ENCODE results near the gene GATA6. TPM values are rescaled to one million over a fixed set of nuclear protein-coding genes. Genes with fewer than 3 reads are reported as not detected.

Gene GATA6
- total and polyA plus RNA-seq, 2 of the 13 experiments (the other 11 are each of a cell fraction or from before 2014, with no cell fraction given) = 0.84 to 3.2 TPM

- Histone ChIP-seq H3K27ac (ENCODE audit: extremely low read length, insufficient read depth, low read length) (no peak overlapping the region), H3K4me2 (ENCODE audit: low read depth, low read length) (peak overlapping the region; percentile 87; the same call in 1 of the 2 replicates), H3K27me3 (ENCODE audit: control insufficient read depth in 1 of 2, insufficient read depth in 2 of 2, low read length in 2 of 2) (peaks cover 0 to 23% of the 10 kb centered on the region in 2 experiments; a peak in 3 of 5 replicates), H3K79me2 (ENCODE audit: insufficient read depth, low read length) (peaks cover 3% of the 10 kb centered on the region), H3K4me1 (ENCODE audit: insufficient read depth, low read length) (peaks cover 56% of the 10 kb centered on the region), H3K9ac (ENCODE audit: insufficient read depth, low read depth, low read length) (no peak overlapping the region), H3K36me3 (replicated peaks in 1 of 2; ENCODE audit: control insufficient read depth in 1 of 2, insufficient read depth in 2 of 2, low read length in 2 of 2) (no peaks in the 10 kb centered on the region), H3K9me3 (ENCODE audit: low read length) (no peaks in the 10 kb centered on the region), H2AFZ (ENCODE audit: low read length) (no peak overlapping the region), H4K20me1 (ENCODE audit: insufficient read depth, low read length) (no peaks in the 10 kb centered on the region), H3K4me3 (replicated peaks in 1 of 3; ENCODE audit: insufficient read depth in 1 of 3, low read depth in 2 of 3, low read length in 3 of 3) (no peak overlapping the region)
- whole genome bisulfite sequencing (ENCODE audit: low lambda C conversion rate) = 96% methylated on average over 93 of the region's 120 CpGs
- DNase-seq (ENCODE audit: low spot score) (no peak), FAIRE-seq (no peak), ATAC-seq (no peak)
- POLR2A ChIA-PET = interaction anchor here (0.5 kb wide), 1 partner anchor 53 kb away, joined by 3 read pairs; no protein-coding TSS in a partner anchor
- intact Hi-C loops (cut with micrococcal nuclease; ENCODE audit: unreplicated experiment) (loop anchor here (10.0 kb wide), 2 partner anchors 113 to 147 kb away; no protein-coding TSS in a partner anchor), in situ Hi-C loops (cut with HindIII; ENCODE audit: extremely low pct_ligation_motif_present, low pct_unique_long_range_greater_than_20kb) (no loop called here)
- CTCF ChIA-PET (ENCODE audit: low intra/inter-chr PET ratio, low total read pairs) = no interaction called here
- TF ChIP-seq ZNF773 (CRISPR knock-in tag; IDR thresholded peaks at IDR 0.05; ENCODE audit: borderline replicate concordance) (no peak), BRCA1 (CRISPR knock-in tag; IDR thresholded peaks at IDR 0.05) (no peak), HOXA3 (CRISPR knock-in tag; IDR thresholded peaks at IDR 0.05) (0 out of 2 replicates have a peak, but pooled peaks have one; percentile 8), BRF2 (CRISPR knock-in tag; IDR thresholded peaks at IDR 0.05) (no peak), ZNF549 (CRISPR knock-in tag; IDR thresholded peaks at IDR 0.05) (no peak), ATM (IDR thresholded peaks at IDR 0.05; ENCODE audit: borderline replicate concordance) (no peak), ZNF207 (IDR thresholded peaks at IDR 0.05; ENCODE audit: borderline replicate concordance) (no peak), FOXK1 (CRISPR knock-in tag; IDR thresholded peaks at IDR 0.05; ENCODE audit: borderline replicate concordance, low read depth) (no peak), PAXIP1 (CRISPR knock-in tag; conservative IDR thresholded peaks at IDR 0.05) (no peak), ZNF543 (CRISPR knock-in tag; IDR thresholded peaks at IDR 0.05) (no peak), GLI4 (CRISPR knock-in tag; IDR thresholded peaks at IDR 0.05; ENCODE audit: borderline replicate concordance) (no peak), XRCC5 (optimal IDR thresholded peaks at IDR 0.05; ENCODE audit: low read length) (no peak), ZNF556 (CRISPR knock-in tag; IDR thresholded peaks at IDR 0.05; ENCODE audit: borderline replicate concordance) (no peak), ZFYVE20 (CRISPR knock-in tag; IDR thresholded peaks at IDR 0.05; ENCODE audit: borderline replicate concordance, low read depth) (no peak), ARHGAP35 (CRISPR knock-in tag; IDR thresholded peaks at IDR 0.05; ENCODE audit: borderline replicate concordance) (no peak), MAZ (IDR thresholded peaks at IDR 0.05; ENCODE audit: borderline replicate concordance, low read depth, low read length) (no peak), MAZ (CRISPR knock-in tag; IDR thresholded peaks at IDR 0.05; ENCODE audit: low read depth) (no peak), KDM4B (CRISPR knock-in tag; IDR thresholded peaks at IDR 0.05) (no peak), RBFOX2 (IDR thresholded peaks at IDR 0.05; ENCODE audit: low read depth, low read length) (peak; percentile 41; the same call in 1 of the 2 replicates)
- BruUV-seq (replicated peaks) = no TSS peak
These were observed 2.1 kb downstream of the GATA6 start for GRCh38 chr18:22171258-22172119.
